NT2/D1 (cell line): Measurements from ENCODE around the gene TUBA1B.

Source experiments
- SUZ12 ChIP-seq: IDR thresholded peaks from 2 replicates; pipeline ENCODE4 v1.6.1; 2011; ENCODE audit not compliant: insufficient read length, insufficient read depth; ENCODE audit errors: extremely low read depth
- YY1 ChIP-seq: IDR thresholded peaks from 2 replicates; pipeline ENCODE4 v1.6.1; 2011; ENCODE audit not compliant: insufficient read length, insufficient read depth
- ZNF274 ChIP-seq: IDR thresholded peaks from 2 replicates; pipeline ENCODE4 v1.6.1; 2011; ENCODE audit warnings: mild to moderate bottlenecking, low read depth, low read length

DNA sequence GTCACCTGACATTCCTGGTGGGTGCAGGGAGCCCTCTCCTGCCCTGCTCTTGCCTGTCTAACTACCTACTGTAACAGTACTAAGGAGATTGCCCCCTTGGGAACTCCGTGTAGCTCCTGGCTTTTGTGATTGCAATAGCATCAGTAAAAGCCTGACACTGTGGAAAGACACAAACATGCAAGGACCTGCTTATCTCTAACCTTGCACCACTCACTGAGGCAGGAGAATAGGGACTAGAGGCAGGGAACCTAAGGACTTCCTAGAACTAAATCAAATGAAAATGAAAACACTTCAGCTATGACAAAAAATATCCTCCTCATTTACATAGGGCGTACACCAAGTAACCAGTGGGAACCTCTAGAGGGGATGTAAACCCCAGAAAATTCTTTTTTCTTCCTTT lies 29.2 kb upstream of the TUBA1B start:
- no peak for TF ChIP-seq YY1
- no peak for TF ChIP-seq ZNF274
- TF ChIP-seq SUZ12: no peak
